K562 (cell line): Measurements from ENCODE around the gene SIGLEC11. TPM values are rescaled to one million over a fixed set of nuclear protein-coding genes. Genes with fewer than 3 reads are reported as not detected.

Experiments
- MGA ChIP-seq: fragments of 450-650 bp; IDR thresholded peaks from 2 replicates; pipeline ENCODE4 v1.6.1; 2016; ENCODE audit warnings: mild to moderate bottlenecking, moderate library complexity
- ZNF384 ChIP-seq: IDR thresholded peaks from 2 replicates; pipeline ENCODE4 v1.6.1; 2012; ENCODE audit warnings: low read depth, low read length, improper control_type of control experiment
- ZNF449 ChIP-seq: fragments of 250-450 bp; sonication (Bioruptor Pico); IDR thresholded peaks from 2 replicates; pipeline ENCODE4 v1.8.0; 2022; ENCODE audit warnings: moderate library complexity, mild to moderate bottlenecking, inconsistent platforms
- polyA plus RNA-seq, 8 experiments: library from polyadenylated mRNA; depleted of rRNA in 4 of 8; stranded (reverse) in 5 of 8; unstranded in 3 of 8; fragments of >200 nt; fragmentation: Nextera tagmentation in 2 of 8; fragmentation: Illumina TruSeq in 1 of 8; extraction: Ambion mirVana in 2 of 8; extraction: Trizol in 1 of 8; gene quantifications; 2 replicates each; pipeline versions ENCODE4 v1.2.1 to v1.2.3, GENCODE V29; 2011 to 2014; ENCODE audit warnings: inconsistent platforms in 1 of 8, missing spikeins in 1 of 8
- total RNA-seq, 7 experiments: library from RNA; depleted of rRNA in 6 of 7; stranded (reverse); fragments of >200 nt in 6 of 7; fragmentation: Illumina TruSeq in 2 of 7; extraction: Trizol in 2 of 7; gene quantifications; 2 replicates each; pipeline versions ENCODE4 v1.2.1 to v1.2.3, GENCODE V29; 2011 to 2021; ENCODE audit warnings: low replicate concordance in 1 of 7

SIGLEC11 gene
- total and polyA plus RNA-seq, 9 of the 15 experiments (the other 6 are each of a cell fraction or from before 2014, with no cell fraction given), result not detected

DNA sequence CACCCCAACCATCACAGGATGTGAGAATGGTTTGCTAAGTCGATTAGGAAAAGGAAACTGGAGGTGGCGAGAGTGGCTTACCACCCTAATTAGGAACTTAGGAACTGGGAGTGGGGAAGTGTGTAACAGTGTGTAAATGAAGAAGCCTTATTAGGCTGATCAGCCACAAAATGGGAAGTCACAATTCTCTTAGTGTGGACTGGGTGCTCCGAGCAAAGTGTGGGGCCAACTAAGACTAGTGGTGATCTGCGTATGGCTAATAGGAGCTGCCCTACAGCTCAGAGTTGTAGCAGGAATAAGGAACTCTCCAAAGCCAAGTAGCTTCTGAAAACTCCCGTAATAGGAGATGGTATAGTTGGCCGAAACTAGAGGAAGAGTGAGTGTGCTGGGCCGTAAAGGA, 7.6 kb downstream of the SIGLEC11 start (continued):
- TF ChIP-seq MGA (no peak), ZNF384 (no peak), ZNF449 (CRISPR knock-in tag) (no peak)
